ENCODE results near the gene ZNF423.

DNA sequence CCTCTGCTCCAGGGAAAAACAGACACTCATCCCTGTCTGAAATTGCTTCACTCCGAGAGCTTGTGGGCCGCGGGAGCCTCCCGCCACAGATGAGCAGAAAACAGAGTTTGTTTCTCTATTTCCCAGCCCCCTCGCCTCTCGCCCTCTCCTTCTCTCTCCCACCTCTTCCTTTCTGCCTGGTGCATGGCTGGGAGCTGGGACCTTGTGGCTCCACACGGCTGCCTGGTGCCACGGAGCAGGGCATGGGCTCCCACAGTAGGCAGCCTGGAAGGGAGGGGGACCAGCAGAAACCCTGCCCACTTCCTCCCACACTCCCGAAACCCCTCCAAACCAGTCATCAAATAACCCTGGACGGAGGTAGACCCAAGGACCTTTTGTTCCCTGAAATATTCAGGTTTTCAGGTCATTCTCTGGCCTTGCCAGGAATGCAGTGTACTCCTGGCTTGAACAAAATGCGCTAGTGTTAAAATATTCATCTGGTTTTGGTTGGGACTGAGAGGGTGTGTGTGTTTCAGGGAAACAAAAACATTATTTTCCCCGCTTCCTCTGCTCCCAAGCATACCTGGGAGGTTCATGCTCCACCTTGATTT, 277.4 kb downstream of the ZNF423 start:
- TF ChIP-seq, protein P1, sequence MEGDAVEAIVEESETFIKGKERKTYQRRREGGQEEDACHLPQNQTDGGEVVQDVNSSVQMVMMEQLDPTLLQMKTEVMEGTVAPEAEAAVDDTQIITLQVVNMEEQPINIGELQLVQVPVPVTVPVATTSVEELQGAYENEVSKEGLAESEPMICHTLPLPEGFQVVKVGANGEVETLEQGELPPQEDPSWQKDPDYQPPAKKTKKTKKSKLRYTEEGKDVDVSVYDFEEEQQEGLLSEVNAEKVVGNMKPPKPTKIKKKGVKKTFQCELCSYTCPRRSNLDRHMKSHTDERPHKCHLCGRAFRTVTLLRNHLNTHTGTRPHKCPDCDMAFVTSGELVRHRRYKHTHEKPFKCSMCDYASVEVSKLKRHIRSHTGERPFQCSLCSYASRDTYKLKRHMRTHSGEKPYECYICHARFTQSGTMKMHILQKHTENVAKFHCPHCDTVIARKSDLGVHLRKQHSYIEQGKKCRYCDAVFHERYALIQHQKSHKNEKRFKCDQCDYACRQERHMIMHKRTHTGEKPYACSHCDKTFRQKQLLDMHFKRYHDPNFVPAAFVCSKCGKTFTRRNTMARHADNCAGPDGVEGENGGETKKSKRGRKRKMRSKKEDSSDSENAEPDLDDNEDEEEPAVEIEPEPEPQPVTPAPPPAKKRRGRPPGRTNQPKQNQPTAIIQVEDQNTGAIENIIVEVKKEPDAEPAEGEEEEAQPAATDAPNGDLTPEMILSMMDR (IDR thresholded peaks at IDR 0.05; ENCODE audit: low read length) = no peak
- no peak for TF ChIP-seq EZH2 (IDR thresholded peaks at IDR 0.05; ENCODE audit: borderline replicate concordance, low read length)
